ENCODE results near the gene ZNF438.
"Not testable (repeated sequence)": the region's sequence is repeated elsewhere in the genome, so short reads cannot be mapped to it uniquely, and the experiment has no call there.

ZNF438 gene

GRCh38 chr10:30939643-30940251 lies 91.9 kb downstream of the ZNF438 start:
- no peak for DNase-seq (ENCODE audit: low read depth)

GRCh38 chr10:30935078-30935477 lies 96.6 kb downstream of the ZNF438 start:
- DNase-seq (ENCODE audit: low read depth) = no peak

- DNase-seq (ENCODE audit: low read depth) = no peak
These were observed 100.6 kb downstream of the ZNF438 start for GRCh38 chr10:30931094-30931493.

GRCh38 chr10:30929901-30930520 lies 101.7 kb downstream of the ZNF438 start:
- DNase-seq (ENCODE audit: low read depth) = no peak

- DNase-seq (ENCODE audit: low read depth) = not testable (repeated sequence)
These were observed 102.3 kb downstream of the ZNF438 start for GRCh38 chr10:30929311-30929729.

- DNase-seq (ENCODE audit: low read depth) = no peak
These were observed 102.9 kb downstream of the ZNF438 start for GRCh38 chr10:30928742-30929141.

- no peak for DNase-seq (ENCODE audit: low read depth)
These were observed 113.0 kb downstream of the ZNF438 start for GRCh38 chr10:30918651-30919050.

GRCh38 chr10:30917789-30918188 lies 113.9 kb downstream of the ZNF438 start:
- DNase-seq (ENCODE audit: low read depth) = no peak

GRCh38 chr10:30917067-30917466 lies 114.6 kb downstream of the ZNF438 start:
- DNase-seq (ENCODE audit: low read depth) = no peak

- no peak for DNase-seq (ENCODE audit: low read depth)
These were observed 116.5 kb downstream of the ZNF438 start for GRCh38 chr10:30915146-30915545.

- no peak for DNase-seq (ENCODE audit: low read depth)
These were observed 120.3 kb downstream of the ZNF438 start for GRCh38 chr10:30911303-30911863.

- DNase-seq (ENCODE audit: low read depth) = no peak
These were observed 128.1 kb downstream of the ZNF438 start for GRCh38 chr10:30903397-30904138.

- no peak for DNase-seq (ENCODE audit: low read depth)
These were observed 128.9 kb downstream of the ZNF438 start for GRCh38 chr10:30902621-30903396.

GRCh38 chr10:30901487-30901886 lies 130.2 kb downstream of the ZNF438 start:
- not testable (repeated sequence) for DNase-seq (ENCODE audit: low read depth)

- no peak for DNase-seq (ENCODE audit: low read depth)
These were observed 132.7 kb downstream of the ZNF438 start for GRCh38 chr10:30898964-30899363.

- DNase-seq (ENCODE audit: low read depth) = no peak
These were observed 134.1 kb downstream of the ZNF438 start for GRCh38 chr10:30897547-30897946.

GRCh38 chr10:30897048-30897447 lies 134.6 kb downstream of the ZNF438 start:
- DNase-seq (ENCODE audit: low read depth) = no peak

GRCh38 chr10:30894221-30894620 lies 137.4 kb downstream of the ZNF438 start:
- DNase-seq (ENCODE audit: low read depth) = no peak

- no peak for DNase-seq (ENCODE audit: low read depth)
These were observed 138.5 kb downstream of the ZNF438 start for GRCh38 chr10:30893208-30893607.

GRCh38 chr10:30887839-30888238 lies 143.8 kb downstream of the ZNF438 start:
- DNase-seq (ENCODE audit: low read depth) = no peak

GRCh38 chr10:30885423-30885822 lies 146.2 kb downstream of the ZNF438 start:
- DNase-seq (ENCODE audit: low read depth) = no peak

GRCh38 chr10:30883751-30884150 lies 147.9 kb downstream of the ZNF438 start:
- no peak for DNase-seq (ENCODE audit: low read depth)

Measured in HS-5 (cell line).